ENCODE measurements around the gene ACTR6. TPM values are rescaled to one million over a fixed set of nuclear protein-coding genes. Genes with fewer than 3 reads are reported as not detected.

The ACTR6 gene
- total and polyA plus RNA-seq, 2 donors (not counting 3 experiments of a cell fraction or from before 2014, with no cell fraction given) = 7.5 to 23.2 TPM

- ChIA-PET CTCF (interaction anchor here (1.3 kb wide), 1 partner anchor 17 kb away, joined by 6 read pairs; no protein-coding TSS in a partner anchor), POLR2A (no interaction called here)
- H3K9me3 ChIP-seq (replicated peaks; ENCODE audit: control insufficient read depth, insufficient read depth, low read length) = no peaks in the 10 kb centered on the region
- no peaks in the 10 kb centered on the region for H3K27me3 ChIP-seq (ENCODE audit: control insufficient read depth in 2 of 2, insufficient read depth in 2 of 2, low read length in 2 of 2)
- no peaks in the 10 kb centered on the region for H4K20me1 ChIP-seq (replicated peaks; ENCODE audit: control insufficient read depth, extremely low read depth, insufficient read depth, low read length)
- no peaks in the 10 kb centered on the region for H3K79me2 ChIP-seq (ENCODE audit: control insufficient read depth, insufficient read depth, low read length)
- no peak overlapping the region for H3K9ac ChIP-seq (replicated peaks; ENCODE audit: extremely low read depth, insufficient read depth, low read length)
- H3K4me2 ChIP-seq (ENCODE audit: insufficient read depth, low read length) = no peak overlapping the region
- FAIRE-seq (no peak), DNase-seq (ENCODE audit: low read depth, low spot score) (no peak)
- no peak overlapping the region for H3K27ac ChIP-seq (ENCODE audit: insufficient read depth, low read depth, low read length)
- intact Hi-C loops (cut with micrococcal nuclease) (no loop called here), dilution Hi-C loops (cut with MboI; ENCODE audit: extremely low pct_ligation_motif_present, low sequenced_read_pairs) (no loop called here)
- H3K36me3 ChIP-seq (ENCODE audit: control insufficient read depth in 2 of 2, extremely low read depth in 1 of 2, insufficient read depth in 2 of 2, low read length in 2 of 2) = no peaks in the 10 kb centered on the region
- TF ChIP-seq CTCF (IDR thresholded peaks at IDR 0.05; ENCODE audit: extremely low read depth in 1 of 2, insufficient read depth in 1 of 2, low read depth in 1 of 2, low read length in 2 of 2) = no peak
- no peak for TF ChIP-seq FOS (IDR thresholded peaks at IDR 0.05; ENCODE audit: borderline replicate concordance, insufficient read depth, low read length)
- TF ChIP-seq GATA2 (IDR thresholded peaks at IDR 0.05; ENCODE audit: insufficient read depth, insufficient read length, low read depth, low read length) = no peak
- TF ChIP-seq POLR2AphosphoS5 (IDR thresholded peaks at IDR 0.05; ENCODE audit: insufficient read depth, low read depth, low read length) = no peak
- no peak for TF ChIP-seq EZH2 (IDR thresholded peaks at IDR 0.05; ENCODE audit: borderline replicate concordance, low read depth, low read length, severe bottlenecking)
- no peak for TF ChIP-seq POLR2A (IDR thresholded peaks at IDR 0.05; ENCODE audit: low read depth, low read length)
- H2AFZ ChIP-seq (ENCODE audit: low read depth, low read length) = no peak overlapping the region
- no peaks in the 10 kb centered on the region for H3K9me1 ChIP-seq (replicated peaks; ENCODE audit: control insufficient read depth, extremely low read depth, insufficient read depth, low read length)
- BruUV-seq (replicated peaks) = no TSS peak
- no peaks in the 10 kb centered on the region for H3K4me1 ChIP-seq (ENCODE audit: control insufficient read depth, extremely low read depth, insufficient read depth, low read length)
- no peak overlapping the region for H3K4me3 ChIP-seq (replicated peaks in 1 of 3; ENCODE audit: insufficient read depth in 1 of 3, low read depth in 1 of 3, low read length in 3 of 3)
Observed at GRCh38 chr12:100251917-100252316, 51.3 kb downstream of the ACTR6 start.

GRCh38 chr12:100253437-100253836 is 52.8 kb downstream of the ACTR6 start:
- no peaks in the 10 kb centered on the region for H3K9me3 ChIP-seq (replicated peaks; ENCODE audit: control insufficient read depth, insufficient read depth, low read length)
- no peak for FAIRE-seq
- BruUV-seq (replicated peaks) = no TSS peak
- H3K9me1 ChIP-seq (replicated peaks; ENCODE audit: control insufficient read depth, extremely low read depth, insufficient read depth, low read length) = no peaks in the 10 kb centered on the region
- no peaks in the 10 kb centered on the region for H3K79me2 ChIP-seq (ENCODE audit: control insufficient read depth, insufficient read depth, low read length)
- no peaks in the 10 kb centered on the region for H3K27me3 ChIP-seq (ENCODE audit: control insufficient read depth in 2 of 2, insufficient read depth in 2 of 2, low read length in 2 of 2)
- intact Hi-C loops (cut with micrococcal nuclease) (no loop called here), dilution Hi-C loops (cut with MboI; ENCODE audit: extremely low pct_ligation_motif_present, low sequenced_read_pairs) (no loop called here)
- no peak overlapping the region for H3K9ac ChIP-seq (replicated peaks; ENCODE audit: extremely low read depth, insufficient read depth, low read length)
- H3K4me2 ChIP-seq (ENCODE audit: insufficient read depth, low read length) = no peak overlapping the region
- no peak overlapping the region for H3K27ac ChIP-seq (ENCODE audit: insufficient read depth, low read depth, low read length)
- TF ChIP-seq MAX (IDR thresholded peaks at IDR 0.05; ENCODE audit: insufficient read depth, insufficient read length) (no peak), FOS (IDR thresholded peaks at IDR 0.05; ENCODE audit: borderline replicate concordance, insufficient read depth, low read length) (no peak), GATA2 (IDR thresholded peaks at IDR 0.05; ENCODE audit: insufficient read depth, insufficient read length, low read depth, low read length) (no peak), POLR2AphosphoS5 (IDR thresholded peaks at IDR 0.05; ENCODE audit: insufficient read depth, low read depth, low read length) (no peak), EZH2 (IDR thresholded peaks at IDR 0.05; ENCODE audit: borderline replicate concordance, low read depth, low read length, severe bottlenecking) (no peak), CTCF (IDR thresholded peaks at IDR 0.05; ENCODE audit: extremely low read depth in 1 of 2, insufficient read depth in 1 of 2, low read depth in 1 of 2, low read length in 2 of 2) (no peak), MYC (IDR thresholded peaks at IDR 0.05; ENCODE audit: low read depth, low read length) (no peak), POLR2A (IDR thresholded peaks at IDR 0.05; ENCODE audit: low read depth, low read length) (no peak), JUN (IDR thresholded peaks at IDR 0.05; ENCODE audit: borderline replicate concordance, insufficient read depth, insufficient read length, low read depth) (no peak)
- POLR2A ChIA-PET = no interaction called here
- no peaks in the 10 kb centered on the region for H4K20me1 ChIP-seq (replicated peaks; ENCODE audit: control insufficient read depth, extremely low read depth, insufficient read depth, low read length)
- DNase-seq (ENCODE audit: low read depth, low spot score) = no peak
- no peak overlapping the region for H3K4me3 ChIP-seq (replicated peaks in 1 of 3; ENCODE audit: insufficient read depth in 1 of 3, low read depth in 1 of 3, low read length in 3 of 3)
- CTCF ChIA-PET = no interaction called here
- no peaks in the 10 kb centered on the region for H3K36me3 ChIP-seq (ENCODE audit: control insufficient read depth in 2 of 2, extremely low read depth in 1 of 2, insufficient read depth in 2 of 2, low read length in 2 of 2)
- no peak overlapping the region for H2AFZ ChIP-seq (ENCODE audit: low read depth, low read length)
- H3K4me1 ChIP-seq (ENCODE audit: control insufficient read depth, extremely low read depth, insufficient read depth, low read length) = no peaks in the 10 kb centered on the region

All from endothelial cell of umbilical vein (primary cell).